ENCODE results near the gene TMSB4X.

- TF ChIP-seq, protein P1, sequence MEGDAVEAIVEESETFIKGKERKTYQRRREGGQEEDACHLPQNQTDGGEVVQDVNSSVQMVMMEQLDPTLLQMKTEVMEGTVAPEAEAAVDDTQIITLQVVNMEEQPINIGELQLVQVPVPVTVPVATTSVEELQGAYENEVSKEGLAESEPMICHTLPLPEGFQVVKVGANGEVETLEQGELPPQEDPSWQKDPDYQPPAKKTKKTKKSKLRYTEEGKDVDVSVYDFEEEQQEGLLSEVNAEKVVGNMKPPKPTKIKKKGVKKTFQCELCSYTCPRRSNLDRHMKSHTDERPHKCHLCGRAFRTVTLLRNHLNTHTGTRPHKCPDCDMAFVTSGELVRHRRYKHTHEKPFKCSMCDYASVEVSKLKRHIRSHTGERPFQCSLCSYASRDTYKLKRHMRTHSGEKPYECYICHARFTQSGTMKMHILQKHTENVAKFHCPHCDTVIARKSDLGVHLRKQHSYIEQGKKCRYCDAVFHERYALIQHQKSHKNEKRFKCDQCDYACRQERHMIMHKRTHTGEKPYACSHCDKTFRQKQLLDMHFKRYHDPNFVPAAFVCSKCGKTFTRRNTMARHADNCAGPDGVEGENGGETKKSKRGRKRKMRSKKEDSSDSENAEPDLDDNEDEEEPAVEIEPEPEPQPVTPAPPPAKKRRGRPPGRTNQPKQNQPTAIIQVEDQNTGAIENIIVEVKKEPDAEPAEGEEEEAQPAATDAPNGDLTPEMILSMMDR (IDR thresholded peaks at IDR 0.05; ENCODE audit: insufficient read depth, low read depth, low read length), result no peak
- no peak for TF ChIP-seq EZH2 (IDR thresholded peaks at IDR 0.05; ENCODE audit: insufficient read depth, low read length)
These were observed 44.8 kb upstream of the TMSB4X start for GRCh38 chrX:12930150-12930549.

All from astrocyte (in vitro differentiated cells and primary cell).